ENCODE data around the gene PPP1R3G. TPM values are rescaled to one million over a fixed set of nuclear protein-coding genes. Genes with fewer than 3 reads are reported as not detected.
A peak's percentile ranks its signal among the peaks of the same experiment; 100 is the strongest.

PPP1R3G gene
- total and polyA plus RNA-seq, 2 donors (not counting 1 experiment from before 2014, with no cell fraction given): 0.09 to 0.25 TPM

DNA sequence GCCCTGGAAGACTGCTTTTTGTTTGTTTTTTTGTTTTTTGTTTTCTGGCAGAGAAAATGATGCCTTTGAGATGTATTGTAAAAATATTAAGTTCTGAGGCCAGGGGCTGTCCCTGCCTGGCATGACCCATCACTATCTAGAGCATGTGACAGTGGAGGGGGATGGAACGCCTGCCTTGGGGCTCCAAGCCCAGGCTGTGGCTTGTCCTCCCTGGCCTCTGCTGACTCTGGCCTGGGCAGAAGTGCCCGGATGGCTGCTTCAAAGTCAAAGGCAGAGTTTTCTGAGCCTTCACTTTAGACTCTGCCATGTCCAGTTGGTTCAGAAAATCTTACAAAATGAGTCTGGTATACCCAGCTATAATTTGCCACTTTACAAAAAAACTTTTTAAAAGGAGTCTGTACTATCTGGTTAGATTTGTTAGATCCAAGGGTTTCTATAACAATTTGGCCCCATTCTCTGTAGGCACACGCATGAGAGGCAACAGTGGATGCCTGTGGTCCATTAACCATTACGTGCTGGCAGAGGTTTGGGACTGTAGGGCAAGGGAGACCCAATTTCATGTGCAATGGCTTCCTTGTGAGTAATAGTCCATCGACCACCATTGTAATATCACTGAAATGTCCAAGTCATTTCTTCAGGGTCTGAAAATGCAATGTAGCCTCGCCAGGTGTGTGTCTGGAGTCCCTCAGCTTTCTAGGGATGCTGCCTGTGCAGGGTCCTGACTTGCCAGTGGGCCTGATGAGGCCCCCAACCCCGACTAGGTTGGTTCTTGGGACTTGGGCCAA is 8.3 kb downstream of the PPP1R3G start:
- DNase-seq (no peak), ATAC-seq (ENCODE audit: low read depth) (no peak)
- intact Hi-C loops (cut with micrococcal nuclease): no loop called here
- Histone ChIP-seq H3K27ac (ENCODE audit: low read length in 2 of 2) (no peak overlapping the region), H3K36me3 (replicated peaks in 1 of 2; ENCODE audit: control extremely low read depth in 1 of 2, control insufficient read depth in 1 of 2, extremely low read depth in 1 of 2, insufficient read depth in 2 of 2, low read length in 1 of 2) (no peaks in the 10 kb centered on the region), H3K4me1 (ENCODE audit: control insufficient read depth in 2 of 2, insufficient read depth in 2 of 2, low read length in 2 of 2) (peaks cover 34 to 59% of the 10 kb centered on the region in 2 donors), H3K27me3 (replicated peaks in 1 of 4; ENCODE audit: control extremely low read depth in 1 of 4, control insufficient read depth in 3 of 4, insufficient read depth in 4 of 4, low read length in 3 of 4) (peaks cover 0 to 5% (median 0%) of the 10 kb centered on the region in 4 experiments), H3K9ac (ENCODE audit: low read length) (no peak overlapping the region), H4K20me1 (ENCODE audit: control insufficient read depth, insufficient read depth, low read length, poor library complexity, severe bottlenecking) (no peaks in the 10 kb centered on the region), H3K4me2 (replicated peaks; ENCODE audit: low read depth, low read length, poor library complexity, severe bottlenecking) (no peak overlapping the region), H3K9me3 (ENCODE audit: control extremely low read depth in 1 of 3, control insufficient read depth in 2 of 3, insufficient read depth in 1 of 3, low read length in 2 of 3) (no peaks in the 10 kb centered on the region), H2AFZ (ENCODE audit: insufficient read depth, low read depth, low read length, poor library complexity, severe bottlenecking) (no peak overlapping the region), H3K79me2 (ENCODE audit: control insufficient read depth, insufficient read depth, low read length) (no peaks in the 10 kb centered on the region), H3K4me3 (ENCODE audit: control extremely low read depth in 1 of 5, extremely low read depth in 1 of 5, insufficient read depth in 1 of 5, low read depth in 2 of 5, low read length in 4 of 5) (no peak overlapping the region)
- CTCF ChIA-PET: no interaction called here
- POLR2A ChIA-PET: no interaction called here
- peaks cover 51% of the 10 kb centered on the region for H3K4me1 Mint-ChIP-seq
- no peaks in the 10 kb centered on the region for H3K27me3 Mint-ChIP-seq
- TF ChIP-seq, protein P1, sequence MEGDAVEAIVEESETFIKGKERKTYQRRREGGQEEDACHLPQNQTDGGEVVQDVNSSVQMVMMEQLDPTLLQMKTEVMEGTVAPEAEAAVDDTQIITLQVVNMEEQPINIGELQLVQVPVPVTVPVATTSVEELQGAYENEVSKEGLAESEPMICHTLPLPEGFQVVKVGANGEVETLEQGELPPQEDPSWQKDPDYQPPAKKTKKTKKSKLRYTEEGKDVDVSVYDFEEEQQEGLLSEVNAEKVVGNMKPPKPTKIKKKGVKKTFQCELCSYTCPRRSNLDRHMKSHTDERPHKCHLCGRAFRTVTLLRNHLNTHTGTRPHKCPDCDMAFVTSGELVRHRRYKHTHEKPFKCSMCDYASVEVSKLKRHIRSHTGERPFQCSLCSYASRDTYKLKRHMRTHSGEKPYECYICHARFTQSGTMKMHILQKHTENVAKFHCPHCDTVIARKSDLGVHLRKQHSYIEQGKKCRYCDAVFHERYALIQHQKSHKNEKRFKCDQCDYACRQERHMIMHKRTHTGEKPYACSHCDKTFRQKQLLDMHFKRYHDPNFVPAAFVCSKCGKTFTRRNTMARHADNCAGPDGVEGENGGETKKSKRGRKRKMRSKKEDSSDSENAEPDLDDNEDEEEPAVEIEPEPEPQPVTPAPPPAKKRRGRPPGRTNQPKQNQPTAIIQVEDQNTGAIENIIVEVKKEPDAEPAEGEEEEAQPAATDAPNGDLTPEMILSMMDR (IDR thresholded peaks at IDR 0.05): no peak
- TF ChIP-seq EZH2 (IDR thresholded peaks at IDR 0.05; ENCODE audit: borderline replicate concordance, insufficient read depth, low read depth, low read length, poor library complexity, severe bottlenecking): no peak
- H3K4me3 Mint-ChIP-seq: no peak overlapping the region
- no peak overlapping the region for H3K27ac Mint-ChIP-seq
- WGBS (ENCODE audit: insufficient coverage): 98% methylated on average over 7 of the region's 7 CpGs
- H3K9me3 Mint-ChIP-seq (ENCODE audit: insufficient read depth): no peaks in the 10 kb centered on the region

DNA sequence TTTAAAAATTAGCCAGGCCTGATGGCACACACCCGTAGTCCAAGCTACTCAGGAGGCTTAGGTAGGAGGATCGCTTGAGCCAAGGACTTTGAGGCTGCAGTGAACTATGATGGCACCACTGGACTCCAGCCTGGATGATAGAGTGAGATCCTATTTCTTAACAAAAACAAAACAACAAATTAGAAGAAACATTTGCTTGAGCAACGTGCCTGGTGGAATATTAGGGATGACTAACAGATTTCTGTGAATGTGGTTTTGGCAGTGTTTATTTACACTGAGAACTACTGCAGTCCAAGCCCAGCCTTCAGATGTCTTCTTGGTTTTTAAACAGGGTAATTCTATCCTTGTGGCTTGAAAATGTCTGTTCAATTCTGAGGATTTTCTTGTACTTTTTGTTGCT is 9.2 kb downstream of the PPP1R3G start:
- TF ChIP-seq EZH2 (IDR thresholded peaks at IDR 0.05; ENCODE audit: borderline replicate concordance, insufficient read depth, low read depth, low read length, poor library complexity, severe bottlenecking): no peak
- TF ChIP-seq, protein P1 (IDR thresholded peaks at IDR 0.05): no peak
- Histone ChIP-seq H3K4me2 (replicated peaks; ENCODE audit: low read depth, low read length, poor library complexity, severe bottlenecking) (peak overlapping the region; percentile 49), H3K9me3 (ENCODE audit: control extremely low read depth in 1 of 3, control insufficient read depth in 2 of 3, insufficient read depth in 1 of 3, low read length in 2 of 3) (no peaks in the 10 kb centered on the region), H3K27ac (ENCODE audit: low read length in 2 of 2) (no peak overlapping the region), H3K36me3 (replicated peaks in 1 of 2; ENCODE audit: control extremely low read depth in 1 of 2, control insufficient read depth in 1 of 2, extremely low read depth in 1 of 2, insufficient read depth in 2 of 2, low read length in 1 of 2) (no peaks in the 10 kb centered on the region), H4K20me1 (ENCODE audit: control insufficient read depth, insufficient read depth, low read length, poor library complexity, severe bottlenecking) (no peaks in the 10 kb centered on the region), H3K79me2 (ENCODE audit: control insufficient read depth, insufficient read depth, low read length) (no peaks in the 10 kb centered on the region), H3K4me1 (ENCODE audit: control insufficient read depth in 2 of 2, insufficient read depth in 2 of 2, low read length in 2 of 2) (peaks cover 34 to 59% of the 10 kb centered on the region in 2 donors), H3K9ac (ENCODE audit: low read length) (no peak overlapping the region), H3K4me3 (ENCODE audit: control extremely low read depth in 1 of 5, extremely low read depth in 1 of 5, insufficient read depth in 1 of 5, low read depth in 2 of 5, low read length in 4 of 5) (no peak overlapping the region), H2AFZ (ENCODE audit: insufficient read depth, low read depth, low read length, poor library complexity, severe bottlenecking) (no peak overlapping the region), H3K27me3 (replicated peaks in 1 of 4; ENCODE audit: control extremely low read depth in 1 of 4, control insufficient read depth in 3 of 4, insufficient read depth in 4 of 4, low read length in 3 of 4) (peaks cover 0 to 5% (median 0%) of the 10 kb centered on the region in 4 experiments)
- Mint-ChIP-seq H3K9me3 (ENCODE audit: insufficient read depth) (no peaks in the 10 kb centered on the region), H3K4me1 (peaks cover 51% of the 10 kb centered on the region), H3K4me3 (peak overlapping the region; percentile 38), H3K27ac (peak overlapping the region; percentile 4), H3K27me3 (no peaks in the 10 kb centered on the region)
- intact Hi-C loops (cut with micrococcal nuclease): no loop called here
- no peak for DNase-seq
- POLR2A ChIA-PET: no interaction called here
- no peak for ATAC-seq (ENCODE audit: low read depth)
- CTCF ChIA-PET: no interaction called here
- 50% methylated on average over 1 of the region's 3 CpGs for WGBS (ENCODE audit: insufficient coverage)
